ENCODE measurements around the gene ITIH5. TPM values are rescaled to one million over a fixed set of nuclear protein-coding genes. Genes with fewer than 3 reads are reported as not detected.
"Not testable (repeated sequence)": the region's sequence is repeated elsewhere in the genome, so short reads cannot be mapped to it uniquely, and the experiment has no call there.

Gene ITIH5
- total and polyA plus RNA-seq, 5 experiments from 2014 or later: not detected

GRCh38 chr10:7680078-7680477 lies 13.3 kb upstream of the ITIH5 start:
- H3K36me3 Mint-ChIP-seq, H3K4me1 Mint-ChIP-seq, H3K27ac Mint-ChIP-seq, DNase-seq, ATAC-seq, H3K4me3 Mint-ChIP-seq, POLR2A ChIA-PET: not testable (repeated sequence)
- peaks cover 8 to 32% (median 22%) of the 10 kb centered on the region in 5 donors for H3K27me3 Mint-ChIP-seq
- peaks cover 0 to 14% (median 2%) of the 10 kb centered on the region in 9 donors for H3K9me3 Mint-ChIP-seq

GRCh38 chr10:7679256-7679655 lies 12.5 kb upstream of the ITIH5 start:
- H3K36me3 Mint-ChIP-seq: peaks cover 0 to 3% (median 0%) of the 10 kb centered on the region in 3 donors
- no peak overlapping the region for H3K4me3 Mint-ChIP-seq
- POLR2A ChIA-PET: no interaction called here
- DNase-seq: no peak
- no peak for ATAC-seq
- peaks cover 0 to 14% (median 2%) of the 10 kb centered on the region in 9 donors for H3K9me3 Mint-ChIP-seq
- peaks cover 9 to 34% (median 26%) of the 10 kb centered on the region in 5 donors for H3K27me3 Mint-ChIP-seq
- H3K4me1 Mint-ChIP-seq: no peaks in the 10 kb centered on the region
- no peak overlapping the region for H3K27ac Mint-ChIP-seq

- peaks cover 3 to 7% (median 5%) of the 10 kb centered on the region in 4 donors for H3K4me1 Mint-ChIP-seq
- H3K4me3 Mint-ChIP-seq: no peak overlapping the region
- H3K9me3 Mint-ChIP-seq: no peaks in the 10 kb centered on the region
- peaks cover 30 to 74% (median 53%) of the 10 kb centered on the region in 5 donors for H3K27me3 Mint-ChIP-seq
- no peak overlapping the region for H3K27ac Mint-ChIP-seq
- no peak for DNase-seq
- POLR2A ChIA-PET: no interaction called here
- peaks cover 0 to 3% (median 0%) of the 10 kb centered on the region in 3 donors for H3K36me3 Mint-ChIP-seq
- ATAC-seq: no peak
These were observed 5.8 kb upstream of the ITIH5 start for GRCh38 chr10:7672341-7673134.

- POLR2A ChIA-PET: no interaction called here
- Mint-ChIP-seq H3K4me3 (no peak overlapping the region), H3K27me3 (peaks cover 34 to 70% (median 57%) of the 10 kb centered on the region in 5 donors), H3K36me3 (no peaks in the 10 kb centered on the region), H3K9me3 (no peaks in the 10 kb centered on the region), H3K27ac (peak overlapping the region in 1 of 10 donors; percentile 28), H3K4me1 (peaks cover 11 to 18% (median 14%) of the 10 kb centered on the region in 4 donors)
- no peak for DNase-seq
- ATAC-seq: no peak
These were observed 3.4 kb upstream of the ITIH5 start for GRCh38 chr10:7670157-7670556.

GRCh38 chr10:7667262-7668141 lies 736 bp upstream of the ITIH5 start:
- POLR2A ChIA-PET: interaction anchor here (0.6 kb wide), 1 partner anchor 548 kb away, joined by 3 read pairs; no protein-coding TSS in a partner anchor
- peaks cover 35 to 68% (median 46%) of the 10 kb centered on the region in 5 donors for H3K27me3 Mint-ChIP-seq
- ATAC-seq (peak; percentile 64 to 67), DNase-seq (peak in 1 of 10 donors; percentile 4)
- peak overlapping the region in 5 of 10 donors; percentile 1 to 78 (median 19) for H3K27ac Mint-ChIP-seq
- H3K9me3 Mint-ChIP-seq: no peaks in the 10 kb centered on the region
- peak overlapping the region; percentile 78 to 92 (median 86) for H3K4me3 Mint-ChIP-seq
- H3K4me1 Mint-ChIP-seq: peaks cover 11 to 20% (median 14%) of the 10 kb centered on the region in 4 donors
- no peaks in the 10 kb centered on the region for H3K36me3 Mint-ChIP-seq

GRCh38 chr10:7665767-7666166 lies 999 bp downstream of the ITIH5 start:
- Mint-ChIP-seq H3K27me3 (peaks cover 38 to 66% (median 45%) of the 10 kb centered on the region in 5 donors), H3K4me1 (peaks cover 11 to 20% (median 14%) of the 10 kb centered on the region in 4 donors), H3K36me3 (no peaks in the 10 kb centered on the region), H3K4me3 (peak overlapping the region; percentile 76 to 89 (median 82)), H3K27ac (no peak overlapping the region), H3K9me3 (no peaks in the 10 kb centered on the region)
- POLR2A ChIA-PET: no interaction called here
- no peak for ATAC-seq
- no peak for DNase-seq

GRCh38 chr10:7664707-7665106 lies 2.1 kb downstream of the ITIH5 start:
- H3K36me3 Mint-ChIP-seq: no peaks in the 10 kb centered on the region
- DNase-seq (no peak), ATAC-seq (no peak)
- H3K4me1 Mint-ChIP-seq: peaks cover 11 to 20% (median 14%) of the 10 kb centered on the region in 4 donors
- POLR2A ChIA-PET: no interaction called here
- H3K9me3 Mint-ChIP-seq: no peaks in the 10 kb centered on the region
- peaks cover 37 to 68% (median 51%) of the 10 kb centered on the region in 5 donors for H3K27me3 Mint-ChIP-seq
- H3K4me3 Mint-ChIP-seq: no peak overlapping the region
- no peak overlapping the region for H3K27ac Mint-ChIP-seq

- no peaks in the 10 kb centered on the region for H3K9me3 Mint-ChIP-seq
- ATAC-seq: no peak
- no peak overlapping the region for H3K4me3 Mint-ChIP-seq
- POLR2A ChIA-PET: interaction anchor here (0.6 kb wide), 1 partner anchor 1471 kb away, joined by 3 read pairs; no protein-coding TSS in a partner anchor
- DNase-seq: no peak
- H3K27ac Mint-ChIP-seq: no peak overlapping the region
- H3K36me3 Mint-ChIP-seq: peaks cover 0 to 7% (median 0%) of the 10 kb centered on the region in 3 donors
- H3K27me3 Mint-ChIP-seq: peaks cover 34 to 74% (median 58%) of the 10 kb centered on the region in 5 donors
- H3K4me1 Mint-ChIP-seq: peaks cover 8 to 14% (median 9%) of the 10 kb centered on the region in 4 donors
These were observed 4.2 kb downstream of the ITIH5 start for GRCh38 chr10:7662522-7662921.

GRCh38 chr10:7659560-7659959 lies 7.2 kb downstream of the ITIH5 start:
- Mint-ChIP-seq H3K4me3 (no peak overlapping the region), H3K27me3 (peaks cover 19 to 57% (median 42%) of the 10 kb centered on the region in 5 donors), H3K4me1 (no peaks in the 10 kb centered on the region), H3K27ac (no peak overlapping the region), H3K36me3 (peaks cover 0 to 7% (median 0%) of the 10 kb centered on the region in 3 donors), H3K9me3 (no peaks in the 10 kb centered on the region)
- no peak for ATAC-seq
- POLR2A ChIA-PET: no interaction called here
- DNase-seq: no peak

- no peak overlapping the region for H3K4me3 Mint-ChIP-seq
- no peak overlapping the region for H3K27ac Mint-ChIP-seq
- H3K4me1 Mint-ChIP-seq: no peaks in the 10 kb centered on the region
- H3K9me3 Mint-ChIP-seq: no peaks in the 10 kb centered on the region
- ATAC-seq (no peak), DNase-seq (no peak)
- peaks cover 0 to 7% (median 0%) of the 10 kb centered on the region in 3 donors for H3K36me3 Mint-ChIP-seq
- H3K27me3 Mint-ChIP-seq: peaks cover 15 to 45% (median 35%) of the 10 kb centered on the region in 5 donors
- POLR2A ChIA-PET: interaction anchor here (0.7 kb wide), 1 partner anchor 170 kb away, joined by 4 read pairs; no protein-coding TSS in a partner anchor
These were observed 9.2 kb downstream of the ITIH5 start for GRCh38 chr10:7657552-7657951.

GRCh38 chr10:7657079-7657478 lies 9.7 kb downstream of the ITIH5 start:
- POLR2A ChIA-PET: interaction anchor here (0.6 to 0.7 kb wide), 2 partner anchors 170 to 236 kb away, joined by 3 to 4 read pairs; no protein-coding TSS in a partner anchor
- H3K27ac Mint-ChIP-seq, ATAC-seq, H3K4me1 Mint-ChIP-seq, H3K4me3 Mint-ChIP-seq, H3K36me3 Mint-ChIP-seq, DNase-seq, H3K9me3 Mint-ChIP-seq: not testable (repeated sequence)
- peaks cover 12 to 45% (median 33%) of the 10 kb centered on the region in 5 donors for H3K27me3 Mint-ChIP-seq

- DNase-seq (no peak), ATAC-seq (no peak)
- Mint-ChIP-seq H3K27me3 (peaks cover 8 to 15% (median 13%) of the 10 kb centered on the region in 5 donors), H3K36me3 (no peaks in the 10 kb centered on the region), H3K9me3 (no peaks in the 10 kb centered on the region), H3K27ac (peak overlapping the region in 1 of 10 donors; percentile 53), H3K4me1 (peaks cover 0 to 3% (median 0%) of the 10 kb centered on the region in 4 donors), H3K4me3 (no peak overlapping the region)
- POLR2A ChIA-PET: interaction anchor here (0.6 kb wide), 1 partner anchor 670 kb away, joined by 3 read pairs; no protein-coding TSS in a partner anchor
These were observed 14.8 kb downstream of the ITIH5 start for GRCh38 chr10:7651853-7652470.
